GM12892 (cell line): ENCODE results near the gene ZNF511.

Source experiments
- POLR2A ChIP-seq: IDR thresholded peaks from 2 replicates; pipeline ENCODE4 v1.6.1; 2011; ENCODE audit warnings: low read depth, low read length, control low read depth
- POLR2AphosphoS5 ChIP-seq: IDR thresholded peaks from 2 replicates; pipeline ENCODE4 v1.6.1; 2011; ENCODE audit warnings: low read depth, low read length, control low read depth
- TAF1 ChIP-seq: IDR thresholded peaks from 2 replicates; pipeline ENCODE4 v1.6.1; 2011; ENCODE audit warnings: low read depth, mild to moderate bottlenecking, control low read depth, low read length, borderline replicate concordance

- TF ChIP-seq POLR2A = no peak
- no peak for TF ChIP-seq TAF1
- no peak for TF ChIP-seq POLR2AphosphoS5
Observed at GRCh38 chr10:133279326-133280226, 29.1 kb upstream of the ZNF511 start.
